ENCODE measurements around the gene ALDOB. TPM values are rescaled to one million over a fixed set of nuclear protein-coding genes. Genes with fewer than 3 reads are reported as not detected.

The ALDOB gene
- total and polyA plus RNA-seq, 2 of the 8 experiments (the other 6 are each of a cell fraction or from before 2014, with no cell fraction given): not detected

DNA sequence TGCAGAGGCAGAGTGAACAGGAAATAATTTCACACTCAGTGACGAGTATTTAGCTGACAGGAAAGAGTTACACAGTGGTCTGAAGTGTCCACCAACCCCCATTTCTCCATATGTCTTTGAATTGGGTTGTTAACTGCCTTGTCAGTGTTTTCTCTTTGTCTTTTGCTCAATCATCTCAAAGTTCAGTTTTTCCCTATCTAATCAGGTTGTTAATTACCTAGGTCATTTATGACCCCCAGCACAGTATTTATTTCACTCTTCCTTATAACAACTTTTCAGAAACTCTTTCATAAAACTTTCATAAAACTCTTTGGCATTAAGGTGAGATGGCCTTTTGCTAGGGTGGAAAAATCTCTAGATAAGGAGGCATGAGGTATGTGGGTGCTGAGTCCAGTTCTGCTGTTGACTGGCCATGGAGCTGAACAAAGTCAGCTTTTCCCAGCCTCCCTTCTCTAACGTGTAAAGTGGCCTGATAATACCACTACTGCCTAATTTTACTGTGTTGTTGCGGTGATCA is 5.2 kb upstream of the ALDOB start:
- H3K18ac ChIP-seq (ENCODE audit: extremely low read depth, low read length): no peak overlapping the region
- no peaks in the 10 kb centered on the region for H3K79me1 ChIP-seq (ENCODE audit: low read depth, low read length)
- no peaks in the 10 kb centered on the region; the same call in 1 of the 2 replicates for H3K23me2 ChIP-seq (ENCODE audit: low read depth, low read length)
- H3K4me2 ChIP-seq (ENCODE audit: insufficient read depth in 1 of 2, low read depth in 2 of 2, low read length in 2 of 2): no peak overlapping the region
- no peaks in the 10 kb centered on the region for H4K20me1 ChIP-seq (replicated peaks in 1 of 2; ENCODE audit: control insufficient read depth in 1 of 2, insufficient read depth in 2 of 2, low read length in 2 of 2)
- H4K91ac ChIP-seq (replicated peaks; ENCODE audit: insufficient read length, low read length): no peak overlapping the region
- FAIRE-seq: no peak
- H3K9me3 ChIP-seq (ENCODE audit: insufficient read depth in 2 of 2, low read depth in 1 of 2, low read length in 1 of 2): no peaks in the 10 kb centered on the region
- no peak overlapping the region for H3K4me3 ChIP-seq (ENCODE audit: extremely low read depth in 1 of 4, insufficient read depth in 2 of 4, low read depth in 3 of 4, low read length in 4 of 4)
- 88% methylated on average over 3 of the region's 3 CpGs; no CpG with 5 or more reads in 1 of the 2 experiments for WGBS, 2 experiments (ENCODE audit: extremely low coverage in 1 of 2, insufficient coverage in 1 of 2, insufficient read length in 1 of 2, insufficient replicate concordance in 2 of 2, low coverage in 1 of 2, low lambda C conversion rate in 2 of 2, missing lambda C conversion rate in 1 of 2)
- no peak overlapping the region for H3K4ac ChIP-seq (replicated peaks; ENCODE audit: insufficient read length, low read depth, low read length)
- H4K8ac ChIP-seq (ENCODE audit: extremely low read depth, insufficient read depth, low read length): no peak overlapping the region
- no peaks in the 10 kb centered on the region for H3K79me2 ChIP-seq (ENCODE audit: control insufficient read depth in 1 of 2, insufficient read depth in 2 of 2, low read length in 2 of 2)
- no peak overlapping the region for H3K9ac ChIP-seq (replicated peaks in 1 of 4; ENCODE audit: extremely low read depth in 1 of 4, low read depth in 3 of 4, low read length in 3 of 4)
- no peaks in the 10 kb centered on the region for H3K27me3 ChIP-seq (replicated peaks in 1 of 4; ENCODE audit: control insufficient read depth in 3 of 4, extremely low read depth in 1 of 4, insufficient read depth in 3 of 4, low read length in 3 of 4)
- no peak overlapping the region for H2BK12ac ChIP-seq (ENCODE audit: low read depth, low read length)
- no peak overlapping the region for H3K27ac ChIP-seq (ENCODE audit: low read depth, low read length)
- no peak overlapping the region for H3K23ac ChIP-seq (ENCODE audit: insufficient read length)
- no peak for DNase-seq (ENCODE audit: low read depth in 1 of 2, low spot score in 2 of 2)
- no peak overlapping the region for H3K56ac ChIP-seq (replicated peaks; ENCODE audit: insufficient read length, low read depth, low read length)
- no peak overlapping the region for H2BK5ac ChIP-seq (ENCODE audit: low read depth, low read length)
- CTCF ChIA-PET (ENCODE audit: partially characterized antibody): interaction anchor here (1.0 to 3.1 kb wide), 5 partner anchors 8 to 47 kb away, joined by 3 to 11 read pairs (median 4); no protein-coding TSS in a partner anchor
- no peak overlapping the region for H4K5ac ChIP-seq (ENCODE audit: insufficient read length, low read depth, low read length)
- no peak for TF ChIP-seq RXRA (IDR thresholded peaks at IDR 0.05; ENCODE audit: insufficient read depth, low read depth, low read length)
- TF ChIP-seq CBX5 (IDR thresholded peaks at IDR 0.05; ENCODE audit: low read depth, low read length): no peak
- TF ChIP-seq TBP (IDR thresholded peaks at IDR 0.05; ENCODE audit: low read depth, low read length): no peak
- no peak for TF ChIP-seq POU5F1 (IDR thresholded peaks at IDR 0.05; ENCODE audit: low read depth, low read length)
- TF ChIP-seq CEBPB (IDR thresholded peaks at IDR 0.05; ENCODE audit: low read depth, low read length): no peak
- no peak for TF ChIP-seq EZH2 (IDR thresholded peaks at IDR 0.05; ENCODE audit: low read depth, low read length, severe bottlenecking)
- no peak for TF ChIP-seq JUN (IDR thresholded peaks at IDR 0.05; ENCODE audit: low read depth, low read length)
- no peak for TF ChIP-seq RAD21 (IDR thresholded peaks at IDR 0.05 in 1 of 2, conservative IDR thresholded peaks at IDR 0.05 in 1 of 2; ENCODE audit: low read depth in 2 of 2, low read length in 2 of 2)
- no peak for TF ChIP-seq CTBP2 (IDR thresholded peaks at IDR 0.05; ENCODE audit: borderline replicate concordance, insufficient read depth, insufficient read length, low read length)
- TF ChIP-seq ZNF274 (IDR thresholded peaks at IDR 0.05; ENCODE audit: borderline replicate concordance, extremely low read depth, low read length): no peak
- H3K14ac ChIP-seq (ENCODE audit: insufficient read length): no peak overlapping the region
- H2AFZ ChIP-seq (ENCODE audit: low read length): no peak overlapping the region
- H3K4me1 ChIP-seq (replicated peaks in 1 of 4; ENCODE audit: control insufficient read depth in 3 of 4, insufficient read depth in 4 of 4, low read length in 3 of 4): no peaks in the 10 kb centered on the region
- H2BK20ac ChIP-seq (ENCODE audit: low read length): no peak overlapping the region
- no peak overlapping the region for H2BK15ac ChIP-seq (ENCODE audit: low read length)
- POLR2A ChIA-PET (ENCODE audit: partially characterized antibody): no interaction called here
- no peak overlapping the region for H2BK120ac ChIP-seq (replicated peaks; ENCODE audit: low read depth, low read length)
- H2AK5ac ChIP-seq (ENCODE audit: low read depth, low read length): no peak overlapping the region
- H3K36me3 ChIP-seq (ENCODE audit: control insufficient read depth in 2 of 4, insufficient read depth in 4 of 4, low read length in 3 of 4): no peaks in the 10 kb centered on the region
